Small intestine (tissue), 7 donors: ENCODE data around the gene SCARF1. TPM values are rescaled to one million over a fixed set of nuclear protein-coding genes. Genes with fewer than 3 reads are reported as not detected.

ENCODE experiments used
- DNase-seq, 2 donors: peaks; one replicate each; pipeline versions ENCODE4 v3.0.0 to v3.0.0-alpha.2; 2013
- FAIRE-seq: peaks from 2 replicates; lab custom pipeline; 2012; peaks lifted over from hg19 to GRCh38; lab: Jason Lieb, UNC
- H3K27ac ChIP-seq, 3 donors: one replicate each; pipeline ENCODE4 v1.5.1; 2013; ENCODE audit warnings: low read length in 2 of 3, mild to moderate bottlenecking in 2 of 3, control low read depth in 1 of 3, inconsistent platforms in 1 of 3, low read depth in 1 of 3, moderate library complexity in 1 of 3
- H3K27me3 ChIP-seq, 3 donors: one replicate each; pipeline ENCODE4 v1.6.1; 2013; ENCODE audit warnings: low read length in 3 of 3, inconsistent platforms in 1 of 3; ENCODE audit not compliant: control insufficient read depth in 3 of 3, insufficient read depth in 3 of 3
- H3K36me3 ChIP-seq, 3 donors: one replicate each; pipeline ENCODE4 v1.6.1; 2013; ENCODE audit warnings: low read length in 3 of 3, inconsistent platforms in 1 of 3, low read depth in 1 of 3, mild to moderate bottlenecking in 1 of 3, moderate library complexity in 1 of 3; ENCODE audit not compliant: control insufficient read depth in 3 of 3, insufficient read depth in 2 of 3
- H3K4me1 ChIP-seq, 3 donors: one replicate each; pipeline ENCODE4 v1.6.1; 2013; ENCODE audit warnings: low read length in 2 of 3, inconsistent platforms in 1 of 3, low read depth in 1 of 3, mild to moderate bottlenecking in 1 of 3, moderate library complexity in 1 of 3; ENCODE audit not compliant: control insufficient read depth in 3 of 3, insufficient read depth in 2 of 3
- H3K4me3 ChIP-seq, 3 donors: one replicate each; pipeline ENCODE4 v1.5.1; 2013; ENCODE audit warnings: low read length in 3 of 3, control low read depth in 1 of 3, inconsistent platforms in 1 of 3, low read depth in 1 of 3, mild to moderate bottlenecking in 1 of 3, moderate library complexity in 1 of 3
- H3K9me3 ChIP-seq, 2 donors: one replicate each; pipeline ENCODE4 v1.6.1; 2013; ENCODE audit warnings: low read depth in 1 of 2, low read length in 1 of 2; ENCODE audit not compliant: control insufficient read depth in 2 of 2, insufficient read depth in 1 of 2
- WGBS, 3 donors: extraction: QIAGEN DNeasy Blood & Tissue Kit; methylation state at CpG; one replicate each; pipeline ENCODE4 v1.1.7; 2013; 5-methylcytosine and 5-hydroxymethylcytosine counted together
- polyA plus RNA-seq, 4 donors: library from polyadenylated mRNA; stranded (reverse) in 3 of 4; unstranded in 1 of 4; fragments of 200-250 nt in 3 of 4; fragments of 120-200 nt in 1 of 4; gene quantifications; one replicate each; pipeline versions ENCODE4 v1.2.1 to v1.2.3, GENCODE V29; 2013
- donor health status: healthy with polysubstance abuse.
- donor health status: control.
- donor health status: control.
- donor health status: Bipolar disorder and iron deficiency.
- donor health status: healthy.

Gene SCARF1
- polyA plus RNA-seq, 4 donors = 4.2 to 10.0 (median 8.3) TPM

DNA sequence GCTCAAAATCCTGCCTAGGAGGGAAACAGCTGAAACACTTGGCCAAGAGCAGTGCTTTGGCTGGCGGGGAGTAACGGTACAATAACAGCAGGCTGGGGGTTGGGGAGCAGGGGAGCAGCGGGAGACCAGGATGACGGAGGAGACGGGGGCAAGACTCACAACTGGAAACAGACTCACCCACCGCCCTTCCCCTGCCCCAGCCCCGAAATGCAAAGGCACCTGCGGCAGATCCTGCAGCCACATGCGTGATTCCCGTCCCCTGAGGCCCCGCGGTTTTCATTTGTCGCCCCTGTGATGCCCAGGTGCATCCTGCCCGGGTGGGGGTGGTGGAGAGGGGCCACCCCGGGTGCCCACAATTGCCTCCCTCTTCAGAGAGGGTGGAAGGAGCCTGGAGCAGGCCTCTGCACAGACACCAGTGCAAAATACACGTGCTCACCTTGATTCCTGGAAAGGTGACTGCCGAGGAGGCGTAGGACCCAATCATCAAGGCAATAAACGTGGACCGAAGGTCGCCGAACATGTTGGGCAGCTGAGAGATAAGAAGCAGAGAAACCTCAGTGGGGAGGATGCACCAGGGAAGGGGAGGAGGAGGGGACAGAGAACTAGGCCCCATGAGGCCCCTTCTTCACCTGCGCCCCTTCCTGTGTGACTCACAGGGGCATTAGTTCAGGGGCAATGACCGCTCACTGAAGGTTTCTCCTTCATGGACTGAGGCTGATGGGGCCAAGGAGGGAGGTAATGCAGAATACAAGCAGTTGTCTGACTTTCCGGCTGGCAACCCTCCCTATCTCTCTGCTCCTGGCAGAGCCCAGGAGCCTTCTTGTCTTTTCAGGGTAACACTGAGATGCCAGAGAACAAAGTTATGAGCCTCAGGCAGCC, 52.5 kb downstream of the SCARF1 start:
- DNase-seq (peak; percentile 98 to 99), FAIRE-seq (peak; percentile 47)
- Histone ChIP-seq H3K27ac (peak overlapping the region; percentile 29 to 86 (median 85)), H3K9me3 (no peaks in the 10 kb centered on the region), H3K36me3 (peaks cover 0 to 74% (median 0%) of the 10 kb centered on the region in 3 donors), H3K27me3 (no peaks in the 10 kb centered on the region), H3K4me1 (peaks cover 5 to 68% (median 26%) of the 10 kb centered on the region in 3 donors), H3K4me3 (no peak overlapping the region)
- 14 to 49% (median 31%) methylated on average over 21 to 25 of the region's 25 CpGs for WGBS, 3 donors

DNA sequence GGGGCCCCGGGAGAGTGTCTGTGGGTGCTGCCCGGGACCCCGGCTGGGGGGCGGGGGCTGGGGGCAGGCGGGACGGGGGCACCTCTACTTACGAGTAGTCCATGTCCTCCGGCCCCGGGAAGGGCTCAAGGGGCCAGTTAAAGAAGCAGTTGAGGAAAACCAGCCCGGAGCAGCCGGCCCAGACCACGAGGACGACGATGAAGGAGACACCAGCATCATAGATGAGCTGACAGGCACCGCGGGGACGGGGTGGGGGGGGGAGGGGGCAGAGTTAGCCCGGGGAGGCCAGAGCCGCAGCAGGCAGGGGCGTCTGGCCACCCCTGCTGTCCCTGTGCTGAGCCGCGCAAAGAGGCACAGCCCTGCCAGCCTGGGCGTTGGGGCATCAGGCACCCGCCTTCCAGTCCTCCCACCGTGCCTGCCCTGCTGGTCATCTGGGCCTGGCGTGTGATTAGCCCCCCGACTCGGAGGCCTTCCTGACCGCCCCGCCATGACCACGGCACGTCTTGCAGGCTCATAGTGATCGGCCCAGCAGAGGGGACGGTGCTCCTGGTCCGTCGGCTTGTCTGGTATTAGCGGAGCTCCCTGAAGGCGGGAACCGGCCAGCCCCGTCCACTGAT, 54.0 kb downstream of the SCARF1 start:
- Histone ChIP-seq H3K9me3 (no peaks in the 10 kb centered on the region), H3K36me3 (peaks cover 0 to 78% (median 0%) of the 10 kb centered on the region in 3 donors), H3K4me3 (no peak overlapping the region), H3K27me3 (no peaks in the 10 kb centered on the region), H3K27ac (no peak overlapping the region), H3K4me1 (peaks cover 5 to 59% (median 26%) of the 10 kb centered on the region in 3 donors)
- FAIRE-seq = no peak
- 71 to 87% (median 87%) methylated on average over 25 to 40 of the region's 40 CpGs for WGBS, 3 donors
- no peak for DNase-seq

DNA sequence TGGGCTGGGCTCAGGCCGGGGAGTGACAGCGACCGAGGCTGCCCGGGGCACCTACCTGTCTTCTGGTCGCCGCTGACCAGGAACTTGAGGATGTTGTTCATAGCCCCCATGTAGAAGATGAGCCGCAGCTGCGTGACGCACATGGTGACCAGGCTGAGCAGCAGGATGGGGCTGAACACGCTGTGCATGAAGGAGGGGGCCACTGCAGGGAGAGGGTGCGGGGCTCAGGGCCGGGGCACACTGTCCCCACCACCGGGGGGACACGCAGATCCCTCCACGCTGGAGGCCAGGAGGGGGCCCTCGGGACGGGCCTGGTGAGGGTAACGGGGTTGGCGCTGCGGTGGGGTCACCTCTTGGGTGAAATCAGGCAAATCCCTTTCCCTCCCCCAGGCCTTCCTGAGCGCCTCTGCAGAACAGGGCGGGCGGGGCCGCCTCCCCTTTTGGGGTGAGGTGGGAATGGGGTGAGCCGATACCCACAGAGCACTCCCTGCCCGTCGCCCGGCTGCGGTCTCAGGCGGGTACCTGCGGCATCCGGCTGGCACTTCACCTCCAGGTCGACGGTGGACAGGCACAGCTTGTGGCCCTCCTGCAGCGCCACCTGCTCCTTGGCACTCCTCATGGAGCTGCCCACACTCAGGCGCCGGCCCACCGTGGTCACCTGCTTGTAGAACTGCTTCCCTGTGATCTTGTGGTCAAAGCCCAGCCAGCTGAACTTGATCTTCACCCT, 54.6 kb downstream of the SCARF1 start:
- Histone ChIP-seq H3K4me1 (peaks cover 5 to 57% (median 26%) of the 10 kb centered on the region in 3 donors), H3K4me3 (no peak overlapping the region), H3K36me3 (peaks cover 0 to 78% (median 0%) of the 10 kb centered on the region in 3 donors), H3K27me3 (no peaks in the 10 kb centered on the region), H3K9me3 (no peaks in the 10 kb centered on the region), H3K27ac (peak overlapping the region; percentile 77 to 96 (median 89))
- WGBS, 3 donors = 78 to 83% (median 79%) methylated on average over 30 to 38 of the region's 38 CpGs
- DNase-seq (no peak), FAIRE-seq (no peak)

DNA sequence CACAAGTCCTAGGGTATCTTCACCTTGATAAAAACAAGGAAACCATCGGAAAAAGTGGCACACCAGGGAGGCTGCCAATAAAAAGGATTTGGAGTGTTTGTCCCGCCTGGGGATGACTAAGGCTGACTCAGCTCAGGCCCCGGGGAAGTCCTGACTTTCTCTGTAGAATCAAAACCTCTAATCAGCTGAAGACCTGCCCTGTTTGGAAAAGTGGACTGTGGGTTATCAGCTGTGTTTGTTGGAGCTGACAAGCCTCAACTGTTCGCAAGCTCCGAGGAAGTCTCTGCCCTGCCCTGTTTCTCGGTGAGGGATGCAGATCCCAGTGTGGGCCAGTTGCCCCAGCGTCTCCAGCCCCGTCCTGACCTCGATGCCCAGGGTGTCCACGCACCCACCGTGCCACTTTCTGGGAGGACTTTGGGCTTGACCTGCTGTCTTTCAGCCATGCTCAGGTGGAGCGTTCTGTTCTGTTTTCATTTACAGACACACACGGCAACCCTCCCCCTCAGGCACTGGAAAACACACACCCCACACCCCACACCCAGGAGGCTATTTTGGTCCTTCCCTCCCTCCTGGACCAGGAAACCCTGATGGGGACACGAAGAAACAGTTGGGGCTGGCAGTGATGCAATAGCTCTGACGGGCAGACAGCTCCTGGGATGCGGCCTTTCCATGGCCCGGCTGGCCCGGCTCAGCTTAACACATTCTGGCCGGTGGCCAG, 55.3 kb downstream of the SCARF1 start:
- H3K4me3 ChIP-seq = peak overlapping the region in 1 of 3 donors; percentile 17
- no peaks in the 10 kb centered on the region for H3K27me3 ChIP-seq
- peaks cover 5 to 53% (median 26%) of the 10 kb centered on the region in 3 donors for H3K4me1 ChIP-seq
- WGBS, 3 donors = 21 to 46% (median 32%) methylated on average over 19 of the region's 19 CpGs
- DNase-seq (peak; percentile 91 to 97), FAIRE-seq (no peak)
- H3K27ac ChIP-seq = peak overlapping the region; percentile 77 to 96 (median 89)
- no peaks in the 10 kb centered on the region for H3K9me3 ChIP-seq
- peaks cover 0 to 78% (median 4%) of the 10 kb centered on the region in 3 donors for H3K36me3 ChIP-seq

DNA sequence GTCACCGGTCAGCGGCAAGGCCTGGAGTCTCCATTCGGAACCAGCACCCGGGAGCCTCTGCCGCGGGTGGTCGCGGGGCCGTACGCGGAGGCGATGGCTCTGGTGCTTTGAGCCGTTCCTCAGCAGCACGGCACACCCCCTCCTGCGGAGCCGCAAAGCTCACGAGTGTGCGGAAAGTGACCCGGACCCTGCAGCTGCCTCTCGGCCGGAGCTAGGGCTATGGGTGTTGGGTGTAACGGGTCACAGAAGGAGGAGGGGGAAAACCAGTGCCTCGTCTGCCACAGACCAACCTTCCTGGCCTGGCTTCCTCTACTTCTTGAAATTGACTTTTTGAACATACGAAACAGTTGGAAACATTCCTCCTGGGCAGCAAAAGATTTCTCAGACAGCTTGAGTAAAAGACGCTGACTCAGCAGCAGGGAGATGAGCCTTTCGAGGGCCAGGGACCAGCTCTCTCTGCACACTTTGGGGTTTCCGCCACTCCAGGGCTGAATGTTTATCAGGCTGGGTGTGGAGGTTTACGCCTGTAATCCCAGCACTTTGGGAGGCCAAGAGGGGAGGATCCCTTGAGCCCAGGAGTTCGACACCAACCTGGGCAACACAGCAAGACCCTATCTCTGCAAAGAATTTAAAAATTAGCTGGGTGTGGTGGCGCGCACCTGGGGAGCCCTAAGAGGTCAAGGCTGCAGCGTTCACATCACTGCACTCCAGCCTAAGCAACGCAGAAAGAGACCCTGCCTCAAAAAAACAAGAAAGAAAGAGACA, 56.5 kb downstream of the SCARF1 start:
- Histone ChIP-seq H3K4me1 (peaks cover 5 to 48% (median 23%) of the 10 kb centered on the region in 3 donors), H3K36me3 (peaks cover 0 to 84% (median 4%) of the 10 kb centered on the region in 3 donors)
- FAIRE-seq = no peak

DNA sequence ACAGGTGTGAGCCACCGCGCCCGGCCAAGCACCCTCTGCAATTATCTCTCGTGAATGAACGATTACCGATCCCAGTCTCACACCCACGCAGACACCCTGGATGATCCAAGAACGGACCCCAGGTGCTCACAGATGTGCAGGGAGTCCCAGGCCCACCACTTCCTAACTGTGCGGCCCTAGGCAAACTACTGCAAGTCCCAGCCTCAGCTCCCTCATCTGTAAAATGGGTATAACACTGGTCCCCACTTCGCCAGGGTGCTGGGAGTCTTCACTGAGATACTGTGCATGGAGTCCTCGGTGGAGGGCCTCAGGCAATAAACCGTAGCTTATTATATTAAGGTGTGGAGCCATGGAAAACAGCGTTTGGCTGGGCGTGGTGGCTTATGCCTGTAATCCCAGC, 61.4 kb downstream of the SCARF1 start:
- no peak for DNase-seq
- Histone ChIP-seq H3K4me3 (no peak overlapping the region), H3K27me3 (no peaks in the 10 kb centered on the region), H3K4me1 (peaks cover 2 to 3% (median 2%) of the 10 kb centered on the region in 3 donors), H3K36me3 (peaks cover 0 to 95% (median 4%) of the 10 kb centered on the region in 3 donors), H3K9me3 (no peaks in the 10 kb centered on the region), H3K27ac (no peak overlapping the region)
- no peak for FAIRE-seq
- 89 to 93% (median 90%) methylated on average over 14 of the region's 14 CpGs for WGBS, 3 donors

More for the DNA sequence above, 56.5 kb downstream of the SCARF1 start:
- DNase-seq = no peak
- H3K27me3 ChIP-seq = no peaks in the 10 kb centered on the region
- H3K27ac ChIP-seq = peak overlapping the region in 1 of 3 donors; percentile 77
- 90 to 93% (median 91%) methylated on average over 33 of the region's 33 CpGs for WGBS, 3 donors
- no peak overlapping the region for H3K4me3 ChIP-seq
- no peaks in the 10 kb centered on the region for H3K9me3 ChIP-seq
